G401.6 (cell line): ENCODE results near the gene NRGN.

Experiments
- FAIRE-seq: peaks from 2 replicates; lab custom pipeline; 2012; peaks lifted over from hg19 to GRCh38; lab: Jason Lieb, UNC

NRGN gene

GRCh38 chr11:124739479-124740276 lies at the start of gene NRGN:
Gene NRGN, plus strand, starts transcription at chr11:124739942. Its CDS starts 143 bp downstream, at chr11:124740085.
- FAIRE-seq, result peak; percentile 60

GRCh38 chr11:124693142-124693541 lies 46.6 kb upstream of the NRGN start:
- FAIRE-seq, result no peak

- no peak for FAIRE-seq
Observed at GRCh38 chr11:124699547-124699946, 40.2 kb upstream of the NRGN start.

- no peak for FAIRE-seq
Observed at GRCh38 chr11:124700028-124700427, 39.7 kb upstream of the NRGN start.

GRCh38 chr11:124707829-124708228 lies 31.9 kb upstream of the NRGN start:
- no peak for FAIRE-seq

- FAIRE-seq, result no peak
Observed at GRCh38 chr11:124712392-124712791, 27.4 kb upstream of the NRGN start.

GRCh38 chr11:124716591-124716990 lies 23.2 kb upstream of the NRGN start:
- no peak for FAIRE-seq

- no peak for FAIRE-seq
Observed at GRCh38 chr11:124717421-124717785, 22.3 kb upstream of the NRGN start.

GRCh38 chr11:124717786-124718651 lies 21.7 kb upstream of the NRGN start:
- FAIRE-seq, result no peak

GRCh38 chr11:124718801-124719200 lies 20.9 kb upstream of the NRGN start:
- FAIRE-seq, result no peak

GRCh38 chr11:124719534-124719933 lies 20.2 kb upstream of the NRGN start:
- no peak for FAIRE-seq

- FAIRE-seq, result no peak
Observed at GRCh38 chr11:124722176-124722575, 17.6 kb upstream of the NRGN start.

GRCh38 chr11:124724979-124725718 lies 14.6 kb upstream of the NRGN start:
- no peak for FAIRE-seq

GRCh38 chr11:124725719-124726105 lies 14.0 kb upstream of the NRGN start:
- FAIRE-seq, result no peak

GRCh38 chr11:124727474-124727873 lies 12.3 kb upstream of the NRGN start:
- no peak for FAIRE-seq

GRCh38 chr11:124728134-124728533 lies 11.6 kb upstream of the NRGN start:
- no peak for FAIRE-seq

- no peak for FAIRE-seq
Observed at GRCh38 chr11:124729571-124729970, 10.2 kb upstream of the NRGN start.

- FAIRE-seq, result no peak
Observed at GRCh38 chr11:124732230-124732629, 7.5 kb upstream of the NRGN start.

GRCh38 chr11:124736736-124737135 lies 3.0 kb upstream of the NRGN start:
- FAIRE-seq, result no peak

GRCh38 chr11:124737638-124738305 lies 2.0 kb upstream of the NRGN start:
- no peak for FAIRE-seq

- no peak for FAIRE-seq
Observed at GRCh38 chr11:124738713-124739478, 846 bp upstream of the NRGN start.
